Lung microvascular endothelial cell (primary cell): ENCODE measurements around the gene RASGRP1. TPM values are rescaled to one million over a fixed set of nuclear protein-coding genes. Genes with fewer than 3 reads are reported as not detected.

Experiments used
- DNase-seq, 2 donors: peaks; one replicate each; pipeline versions ENCODE4 v3.0.0 to v3.0.0-alpha.2; 2010; ENCODE audit warnings: low read depth in 2 of 2
- total RNA-seq: library from RNA; depleted of rRNA; stranded (reverse); fragments of >200 nt; gene quantifications from 2 replicates; pipeline ENCODE4 v1.2.1, GENCODE V29; 2014

Gene RASGRP1
- total RNA-seq, 1 donor from 2014 or later: under 0.01 TPM

DNA sequence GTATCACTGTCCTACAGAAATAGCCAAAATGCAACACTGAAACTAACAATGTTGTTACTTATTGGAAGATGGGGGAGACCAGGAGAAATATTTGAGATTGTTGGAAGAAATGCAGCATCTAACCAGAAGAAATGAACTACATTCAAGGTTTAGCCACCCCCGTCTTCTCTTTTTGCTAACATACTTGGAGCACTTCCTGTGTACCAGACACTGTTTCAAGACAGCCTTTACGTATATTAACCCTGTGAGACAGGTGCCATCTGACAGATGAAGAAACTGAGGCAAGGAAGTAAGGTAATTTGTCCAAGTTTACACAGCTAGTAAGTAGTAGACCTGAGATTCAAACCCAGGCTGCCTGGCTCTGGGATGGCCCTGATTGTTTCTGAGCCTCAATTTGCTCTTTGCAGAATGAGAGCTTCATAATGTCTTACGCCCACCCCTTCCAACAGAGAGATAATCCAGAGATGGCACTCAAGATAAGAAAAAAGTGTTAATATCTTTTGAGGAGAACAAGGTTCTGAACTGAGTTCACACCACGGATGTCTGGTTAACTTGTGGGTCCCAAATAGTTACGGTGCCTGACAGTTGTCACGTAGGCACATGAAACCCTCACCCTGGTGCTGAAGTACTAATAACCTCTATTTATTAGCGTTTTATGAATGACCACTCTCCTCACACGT is 26.1 kb downstream of the RASGRP1 start:
- DNase-seq: no peak

DNA sequence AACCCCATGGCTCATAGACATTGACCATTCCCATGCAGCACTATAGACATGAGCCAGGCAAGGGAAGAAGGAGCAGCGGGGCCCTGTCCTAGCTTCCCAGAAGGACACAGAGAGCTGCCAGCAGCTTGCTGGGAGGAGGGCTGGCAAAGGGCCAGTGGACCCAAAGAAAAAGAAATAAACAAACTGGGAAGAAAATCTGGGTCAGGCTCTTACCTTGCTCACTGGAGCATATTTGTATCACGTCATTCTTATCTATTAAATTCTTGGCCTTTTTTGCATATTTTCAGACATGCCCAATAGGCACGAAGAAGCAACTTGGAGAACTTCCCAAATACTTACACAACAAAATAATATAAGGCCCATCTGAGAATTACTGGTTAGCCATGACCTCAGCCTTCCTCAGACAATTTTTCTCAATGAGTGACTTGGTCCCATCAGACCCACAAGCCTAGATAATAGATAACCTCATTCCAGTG is 28.4 kb downstream of the RASGRP1 start:
- DNase-seq: peak in 1 of 2 donors; percentile 14

DNA sequence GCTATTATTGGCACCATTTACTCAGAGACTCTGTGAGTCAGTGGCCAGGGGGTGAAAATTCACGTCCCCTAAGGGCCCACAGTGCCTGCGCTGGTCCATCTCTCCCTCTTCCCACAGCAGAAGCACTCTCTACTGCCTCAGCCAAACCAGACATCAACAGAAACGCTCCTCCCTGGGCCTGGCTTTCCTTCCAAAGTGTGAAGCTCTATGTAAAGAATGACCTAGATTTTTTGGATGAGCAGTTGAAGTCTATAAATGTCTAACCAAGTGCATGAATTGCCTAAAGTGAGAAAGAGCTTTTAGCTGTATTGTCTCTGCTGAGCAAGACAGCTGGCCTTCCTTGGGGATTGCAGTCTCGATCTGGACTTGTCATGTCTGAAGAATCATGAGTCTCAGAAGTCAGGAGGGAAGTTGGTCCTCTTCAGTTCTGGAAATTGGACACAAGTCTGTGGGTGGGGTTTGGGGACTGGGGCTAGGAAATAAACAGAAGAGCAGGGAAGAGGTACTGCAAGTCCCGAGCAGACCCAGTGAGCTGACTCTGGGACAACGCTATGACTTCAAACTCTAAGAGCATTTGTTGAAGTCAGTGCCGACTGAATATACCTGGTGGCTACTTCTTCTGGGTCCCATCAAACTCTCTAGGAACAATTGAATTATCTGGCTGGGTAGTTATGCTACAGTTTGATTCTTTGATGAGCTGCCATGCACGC is 29.0 kb downstream of the RASGRP1 start:
- no peak for DNase-seq

DNA sequence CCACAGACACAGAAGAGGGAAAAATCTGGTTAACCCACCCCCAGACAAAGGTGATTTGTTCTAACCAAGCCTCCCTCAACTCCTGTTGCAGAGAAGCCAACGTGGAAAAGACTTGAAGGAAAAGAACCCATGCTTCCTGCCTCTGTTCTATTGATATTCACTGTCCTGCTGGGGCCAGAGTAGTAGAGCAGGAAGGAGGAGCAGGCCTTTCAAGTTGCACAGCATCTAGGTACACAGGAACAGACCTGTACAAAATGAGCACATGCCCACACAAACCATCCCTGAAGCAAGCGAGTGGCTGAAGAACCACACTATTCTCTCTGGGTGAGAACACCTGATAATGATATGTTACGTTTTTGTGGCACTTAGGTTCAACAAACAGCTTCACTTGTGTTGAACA is 29.9 kb downstream of the RASGRP1 start:
- DNase-seq: no peak

DNA sequence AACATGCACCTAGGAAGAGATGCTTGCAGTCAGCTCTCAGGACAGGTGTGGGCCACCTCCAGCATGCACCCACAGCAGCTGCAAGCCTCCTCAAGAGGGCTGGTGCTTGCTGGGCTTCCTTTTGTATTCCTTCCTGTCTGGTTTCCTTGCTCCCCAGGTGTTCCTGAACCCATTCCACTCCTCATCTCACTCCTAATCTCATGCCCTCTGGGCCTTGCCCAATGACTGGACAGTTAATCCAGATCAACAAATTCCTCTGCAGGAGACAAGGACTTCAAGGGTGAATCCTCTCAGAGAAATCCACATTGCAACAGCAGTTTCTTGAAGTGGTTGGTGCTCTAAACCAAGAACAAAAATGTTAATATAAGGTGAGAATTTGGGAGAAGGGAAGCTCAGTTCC is 30.7 kb downstream of the RASGRP1 start:
- DNase-seq: no peak

DNA sequence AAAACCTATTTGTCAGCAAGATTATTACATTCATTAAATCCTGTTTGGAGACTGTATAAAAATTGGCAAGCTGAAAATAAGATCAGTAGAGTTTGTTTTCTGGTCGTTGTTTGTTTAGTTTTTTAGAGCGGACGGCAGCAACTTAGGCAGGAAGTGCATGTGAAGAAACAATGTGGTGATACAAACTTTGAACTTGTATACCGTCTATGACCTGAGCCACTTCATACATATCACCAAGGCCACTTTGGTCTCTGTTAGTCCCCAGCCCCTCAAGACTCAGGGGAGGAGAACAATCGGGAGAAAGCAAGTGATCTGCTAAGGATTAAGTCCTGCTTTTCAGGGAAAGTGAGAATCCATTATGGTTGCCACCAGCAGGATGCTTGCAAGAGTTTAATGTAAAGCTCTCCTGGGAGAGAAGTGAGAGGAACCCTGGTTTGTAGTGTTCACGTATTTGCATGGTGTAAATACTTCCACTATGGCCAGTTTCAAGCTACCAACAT is 31.1 kb downstream of the RASGRP1 start:
- no peak for DNase-seq

DNA sequence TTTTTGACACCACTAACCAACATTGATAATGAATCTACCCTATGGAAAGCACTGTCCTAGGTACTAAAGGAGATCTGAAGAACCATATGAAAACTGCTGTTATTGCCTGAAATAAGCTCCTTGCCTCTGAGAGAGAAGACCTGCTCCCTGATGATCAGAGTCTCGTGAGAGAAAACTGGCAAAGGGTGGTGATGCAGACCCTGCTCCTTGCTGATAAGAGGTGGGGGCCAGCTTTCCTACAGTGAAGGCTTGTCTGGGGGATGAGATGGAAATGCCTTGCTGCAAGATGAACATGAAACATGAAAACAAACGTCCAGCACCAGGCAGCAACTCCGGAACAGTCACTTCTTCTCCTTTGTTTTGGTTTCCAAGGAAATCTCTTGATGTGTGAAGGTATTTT is 31.9 kb downstream of the RASGRP1 start:
- no peak for DNase-seq

DNA sequence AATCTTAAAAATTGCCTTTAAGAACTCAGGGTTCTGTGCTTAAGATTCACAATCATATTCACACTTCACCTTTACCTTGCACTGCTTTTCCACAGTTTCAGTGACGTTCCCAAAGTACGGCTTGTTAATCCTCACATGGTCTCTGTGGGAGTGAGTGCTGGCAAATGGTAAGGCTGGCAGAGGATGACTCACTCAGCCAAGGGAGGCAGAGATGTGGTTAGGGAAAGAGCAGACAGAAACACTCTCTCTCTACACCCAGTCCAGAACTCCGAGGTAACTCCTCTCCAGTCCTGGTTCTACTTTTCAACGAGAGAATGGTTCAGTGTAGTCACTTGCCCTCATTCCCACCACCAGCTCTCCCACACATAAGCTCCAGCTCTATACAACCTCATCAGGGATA is 33.1 kb downstream of the RASGRP1 start:
- DNase-seq: peak in 1 of 2 donors; percentile 26

DNA sequence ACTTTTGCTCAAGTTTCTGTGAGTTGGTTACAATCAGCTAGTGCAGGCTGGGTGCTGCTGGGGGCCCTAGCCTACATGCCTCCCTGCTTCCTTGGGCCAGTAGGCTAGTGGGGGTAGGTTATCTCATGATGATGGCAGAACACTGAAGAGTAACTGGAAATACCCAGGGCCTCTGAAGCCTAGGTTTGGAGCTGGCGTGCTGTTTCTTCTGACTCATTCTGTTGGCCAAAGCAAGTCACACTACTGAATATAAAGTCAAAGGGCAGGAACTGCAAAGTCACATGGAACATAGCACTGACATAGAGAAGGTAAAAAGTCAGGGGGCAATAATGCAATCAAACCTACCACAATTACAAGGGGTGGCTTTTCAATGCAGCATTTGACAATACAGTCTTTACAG is 34.5 kb downstream of the RASGRP1 start:
- peak in 1 of 2 donors; percentile 15 for DNase-seq

DNA sequence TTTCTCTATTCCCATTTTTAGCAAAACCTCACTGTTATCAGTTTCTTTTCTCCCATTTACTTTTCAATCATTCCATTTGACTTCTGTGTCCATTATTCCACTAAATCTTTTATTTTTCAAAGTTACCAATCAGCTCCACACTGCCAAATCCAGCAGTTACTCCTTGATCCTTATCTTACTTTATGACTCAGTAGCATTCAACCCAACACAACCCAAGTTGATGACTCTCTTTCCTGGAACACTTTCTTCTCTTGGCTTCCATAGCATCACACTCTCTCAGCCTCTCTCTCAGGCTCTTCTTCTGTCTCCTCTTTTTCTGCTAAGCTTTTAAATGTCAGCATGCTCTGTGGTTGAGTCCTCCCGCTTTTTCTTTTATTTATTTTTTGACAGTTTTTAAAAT is 36.3 kb downstream of the RASGRP1 start:
- peak in 1 of 2 donors; percentile 68 for DNase-seq

DNA sequence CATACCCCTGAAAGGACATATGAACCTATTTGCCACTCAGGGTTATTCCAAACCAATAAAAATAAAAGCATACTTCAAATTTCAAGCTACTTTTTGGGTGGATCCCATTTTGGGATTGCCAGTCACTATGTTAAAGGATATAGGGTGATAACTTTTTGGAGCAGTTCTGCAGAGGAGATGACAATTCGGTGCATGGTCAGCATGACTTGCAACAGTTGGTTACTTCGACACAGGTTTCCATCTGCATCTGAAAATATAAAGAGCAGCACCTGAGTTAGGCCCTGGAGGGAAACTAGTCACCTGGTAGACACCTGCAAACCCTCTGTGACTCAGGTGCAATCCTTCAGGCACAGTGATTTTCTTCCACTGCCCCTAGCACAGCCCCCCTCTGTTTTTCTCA is 38.5 kb downstream of the RASGRP1 start:
- DNase-seq: no peak

DNA sequence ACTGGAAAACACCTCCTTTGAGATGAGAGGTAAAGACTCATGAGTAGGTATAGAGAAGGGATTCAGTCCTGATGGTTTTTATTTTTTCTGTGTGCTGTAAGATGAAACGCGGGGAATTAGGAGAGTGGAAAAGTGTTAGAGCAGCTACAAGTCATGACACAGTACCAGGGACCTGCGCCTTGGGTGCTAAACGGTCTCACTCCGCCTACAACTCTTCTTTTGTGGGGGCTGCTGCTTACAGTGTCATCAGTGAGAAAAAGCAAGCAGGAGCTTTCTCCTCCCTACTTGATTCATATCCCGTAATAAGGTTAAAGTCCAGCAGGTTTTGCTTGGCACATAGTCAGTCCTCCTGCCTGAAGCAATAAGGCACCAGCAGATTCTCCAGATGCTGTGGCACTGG is 39.1 kb downstream of the RASGRP1 start:
- no peak for DNase-seq

DNA sequence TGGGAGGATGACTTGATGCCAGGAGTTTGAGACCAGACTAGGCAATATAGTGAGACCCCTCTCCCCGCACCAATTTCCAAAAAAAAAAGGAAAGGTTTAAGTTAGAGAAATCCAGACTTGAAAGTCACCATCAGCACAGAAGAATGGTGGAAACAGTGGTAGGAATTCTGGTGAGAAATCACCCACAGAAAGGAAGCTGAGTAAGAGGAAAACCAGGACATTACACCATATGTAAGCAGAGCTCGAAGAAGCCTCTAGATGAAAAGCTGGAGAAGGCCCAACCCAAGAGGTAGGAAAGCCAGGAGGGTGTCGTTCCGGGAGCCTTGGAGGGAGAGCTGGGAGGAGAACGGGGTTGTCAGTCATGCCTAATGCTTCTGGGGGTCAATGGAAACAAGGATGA is 40.5 kb downstream of the RASGRP1 start:
- DNase-seq: peak in 1 of 2 donors; percentile 41

DNA sequence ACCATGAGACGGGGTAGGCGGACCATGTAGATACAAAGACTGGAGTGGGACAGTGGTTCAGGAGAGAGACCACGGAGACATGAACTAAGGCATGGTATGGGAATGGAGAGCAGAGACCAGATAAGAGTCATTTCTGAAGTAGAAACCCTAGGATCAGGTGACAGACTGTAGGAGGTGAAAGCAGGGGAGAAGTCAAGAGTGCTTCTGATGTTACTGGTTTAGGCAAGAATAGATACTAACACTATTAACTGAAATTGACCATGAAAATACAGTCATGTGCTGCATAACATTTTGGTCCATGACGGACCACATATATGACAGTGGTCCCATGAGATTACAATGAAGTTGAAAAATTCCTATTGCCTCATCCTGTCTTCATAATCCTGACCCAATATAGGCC is 41.7 kb downstream of the RASGRP1 start:
- DNase-seq: no peak

DNA sequence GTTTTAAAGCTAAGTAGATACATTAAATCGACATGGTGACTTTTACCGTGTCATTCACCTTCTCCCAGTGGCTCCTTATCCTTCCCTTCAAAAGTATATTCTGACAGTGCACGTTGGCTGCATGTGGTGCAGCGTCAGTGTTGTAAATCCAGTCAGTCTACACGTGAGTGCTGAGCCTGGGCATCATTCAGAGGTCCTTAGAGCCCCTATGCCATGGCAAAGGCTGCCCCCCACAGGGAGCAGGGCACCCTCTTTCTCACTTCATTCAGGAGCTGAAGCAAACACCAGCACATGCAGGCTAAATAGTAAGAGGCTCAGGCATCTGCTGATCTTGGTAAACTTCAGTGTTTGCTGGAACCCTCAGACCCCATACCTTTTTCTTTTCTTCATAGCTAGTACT is 43.3 kb downstream of the RASGRP1 start:
- DNase-seq: no peak

DNA sequence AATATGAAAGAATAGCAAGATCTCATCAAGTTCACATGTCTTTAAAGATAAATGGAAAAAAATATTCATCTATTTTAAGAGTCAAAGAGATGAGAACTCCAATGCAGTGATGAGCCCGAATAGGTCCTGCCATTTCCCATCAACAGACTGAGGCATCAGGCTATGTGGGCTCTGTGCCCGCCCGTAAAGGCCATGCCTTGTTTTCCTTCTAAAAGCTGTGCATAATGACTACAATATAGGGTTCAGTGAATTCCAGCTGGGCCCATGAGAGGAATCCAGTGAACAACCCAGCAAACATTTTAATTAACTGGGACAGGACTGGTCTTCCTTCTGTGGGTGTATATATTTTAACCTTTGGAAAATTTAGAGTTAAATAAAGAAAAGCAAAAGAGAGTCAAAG is 44.6 kb downstream of the RASGRP1 start:
- no peak for DNase-seq

DNA sequence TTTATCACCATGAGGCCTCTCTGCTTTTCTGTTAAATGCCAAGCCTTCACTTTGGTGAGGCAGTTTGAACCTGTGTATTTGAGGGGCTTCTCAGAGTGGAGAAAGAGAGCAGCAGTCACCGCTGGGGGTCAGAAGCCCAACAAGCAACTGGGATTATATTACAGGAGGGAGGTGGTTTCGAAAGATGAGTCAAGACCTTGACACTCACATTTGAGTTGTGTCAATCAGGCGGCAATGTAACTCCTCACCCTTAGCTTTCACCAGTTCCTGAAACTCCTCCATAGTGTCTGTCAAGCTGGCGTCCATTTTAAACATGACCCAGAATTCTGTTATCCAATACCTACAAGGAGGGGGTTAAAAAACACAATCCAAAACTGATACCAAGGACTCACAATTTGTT is 46.5 kb downstream of the RASGRP1 start:
- no peak for DNase-seq

DNA sequence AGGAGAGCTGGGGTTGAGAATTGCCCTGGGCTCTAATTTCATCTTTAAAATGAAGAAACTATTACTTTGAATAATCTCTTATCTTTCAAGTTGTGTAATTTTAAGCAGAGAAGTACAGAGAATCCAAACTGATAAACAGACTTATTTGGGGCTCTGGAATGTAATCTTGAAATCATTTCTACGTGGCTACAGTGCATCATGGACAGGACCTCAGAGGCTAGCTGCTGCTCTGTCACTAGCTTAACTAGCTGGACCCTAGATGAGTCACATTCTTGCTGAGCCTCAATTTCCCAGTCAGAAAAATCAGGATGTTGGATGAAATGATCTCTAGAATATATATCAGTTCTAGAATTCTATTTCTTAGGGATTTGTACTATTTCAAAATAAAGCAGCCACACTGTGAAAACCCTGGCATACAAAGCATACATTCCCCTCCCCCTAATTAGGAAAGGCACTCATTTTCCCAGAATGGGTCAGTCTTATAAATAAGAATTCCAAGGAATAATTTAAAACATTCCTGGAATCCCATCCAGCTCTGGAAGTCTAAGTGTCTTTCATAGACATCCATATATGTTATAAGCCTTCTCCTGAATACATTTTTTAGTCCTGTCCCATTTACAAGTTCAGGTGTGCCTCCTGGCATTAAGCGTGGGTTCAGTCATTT is 47.2 kb downstream of the RASGRP1 start:
- no peak for DNase-seq

DNA sequence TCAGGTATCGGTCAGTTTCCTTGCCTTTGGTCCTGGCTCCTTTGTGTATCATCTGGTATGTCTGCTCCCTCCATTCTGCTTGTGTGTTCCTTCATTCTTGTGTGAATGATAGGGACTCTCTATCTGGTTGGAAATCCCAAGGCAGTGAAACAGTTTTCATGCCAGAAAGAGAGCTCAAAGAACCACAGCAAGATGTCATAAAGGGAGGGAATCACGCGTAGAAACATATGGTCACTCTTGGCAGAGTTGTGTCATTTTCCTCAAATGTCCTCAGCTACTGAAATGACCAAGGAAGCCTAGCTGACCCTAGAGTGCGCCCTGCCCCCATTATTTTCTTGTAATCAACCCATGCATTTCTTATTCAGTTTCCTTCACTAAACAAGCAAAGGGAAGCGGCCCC is 48.0 kb downstream of the RASGRP1 start:
- DNase-seq: no peak

DNA sequence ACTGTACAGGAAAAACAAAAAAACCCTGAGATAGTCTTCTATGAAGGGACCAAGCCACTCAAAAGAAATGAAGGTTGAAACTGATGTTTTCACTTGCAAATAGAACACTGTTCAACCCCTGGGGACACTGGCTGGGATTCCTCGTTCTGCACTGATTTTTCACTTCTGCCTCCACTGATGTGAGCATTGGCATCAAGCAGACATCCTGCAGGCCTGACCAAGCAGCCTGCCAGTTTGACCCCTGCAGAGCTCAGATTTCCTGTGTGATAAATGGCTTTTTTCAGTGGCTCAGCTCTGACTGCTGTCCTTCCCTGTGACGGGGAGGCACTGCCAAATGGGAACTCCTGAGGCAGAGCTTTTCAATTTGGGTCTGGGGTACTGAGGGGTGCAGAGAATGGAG is 50.0 kb downstream of the RASGRP1 start:
- peak; percentile 10 to 24 for DNase-seq

DNA sequence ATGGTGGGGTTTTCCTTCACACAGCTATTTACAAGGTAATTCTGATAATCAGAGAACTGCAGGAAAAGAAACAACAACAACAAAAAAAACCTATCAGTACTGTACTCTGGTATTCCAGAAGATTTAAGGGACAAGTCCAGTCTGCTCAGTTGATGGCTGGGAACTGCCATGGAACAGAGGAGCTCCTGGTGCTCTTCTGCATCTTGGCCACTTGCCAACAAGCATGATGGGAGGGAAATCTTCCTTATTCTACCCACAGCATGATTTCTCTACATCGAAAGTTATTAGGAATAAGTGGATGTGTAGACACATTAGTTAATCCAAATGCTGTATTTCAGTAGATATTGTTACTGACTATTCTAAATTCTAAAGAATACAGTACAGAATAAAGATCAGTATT is 51.7 kb downstream of the RASGRP1 start:
- DNase-seq: no peak

DNA sequence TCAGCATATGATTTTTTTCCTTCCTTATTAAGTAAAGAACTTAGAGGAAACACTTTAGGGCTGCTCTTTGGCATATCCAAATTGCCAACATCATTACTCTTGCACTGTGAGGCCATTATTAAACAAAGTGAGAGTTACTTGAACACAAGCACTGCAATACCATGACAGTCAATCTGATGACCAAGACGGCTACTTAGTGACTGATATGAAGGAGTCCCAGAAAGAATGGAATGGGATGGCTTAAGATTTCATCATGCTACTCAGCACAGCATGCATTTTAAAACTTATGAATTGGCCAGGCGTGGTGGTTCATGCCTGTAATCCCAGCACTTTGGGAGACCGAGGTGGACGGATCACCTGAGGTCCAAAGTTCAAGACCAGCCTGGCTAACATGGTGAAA is 55.5 kb downstream of the RASGRP1 start:
- DNase-seq: no peak

DNA sequence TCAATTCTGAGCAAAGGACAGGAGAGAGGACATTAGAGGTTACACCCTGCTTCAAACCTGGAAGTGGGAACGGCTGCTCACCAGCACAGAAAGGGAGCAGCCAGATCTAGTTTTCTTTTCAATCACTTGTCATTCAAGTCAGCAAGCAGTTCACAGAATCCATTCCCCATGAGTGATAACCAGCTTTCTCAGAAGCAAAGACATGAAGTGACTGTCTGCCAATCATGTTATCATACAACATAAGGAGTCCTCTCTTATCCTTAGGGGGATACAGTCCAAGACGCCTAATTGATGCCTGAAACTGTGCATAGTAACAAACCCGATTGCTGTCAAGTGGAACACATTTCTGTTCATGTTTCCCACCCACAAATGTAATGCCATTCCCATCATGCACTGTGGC is 56.0 kb downstream of the RASGRP1 start:
- DNase-seq: no peak
